T1000 (cell line): ENCODE results near the gene METTL3.
"Not testable (repeated sequence)": the region's sequence is repeated elsewhere in the genome, so short reads cannot be mapped to it uniquely, and the experiment has no call there.

Source experiments
- DNase-seq: peaks from one replicate; lab custom pipeline; 2025; ENCODE audit warnings: mixed read lengths; lab: John Stamatoyannopoulos, UW

The METTL3 gene

GRCh38 chr14:21510735-21511657, at the start of gene METTL3:
METTL3 (minus strand) TSS chr14:21511340; CDS start chr14:21511223, 117 bp downstream.
- DNase-seq: peak; percentile 90

- DNase-seq: no peak
Measured at GRCh38 chr14:21558703-21559170, 47.6 kb upstream of the METTL3 start.

DNA sequence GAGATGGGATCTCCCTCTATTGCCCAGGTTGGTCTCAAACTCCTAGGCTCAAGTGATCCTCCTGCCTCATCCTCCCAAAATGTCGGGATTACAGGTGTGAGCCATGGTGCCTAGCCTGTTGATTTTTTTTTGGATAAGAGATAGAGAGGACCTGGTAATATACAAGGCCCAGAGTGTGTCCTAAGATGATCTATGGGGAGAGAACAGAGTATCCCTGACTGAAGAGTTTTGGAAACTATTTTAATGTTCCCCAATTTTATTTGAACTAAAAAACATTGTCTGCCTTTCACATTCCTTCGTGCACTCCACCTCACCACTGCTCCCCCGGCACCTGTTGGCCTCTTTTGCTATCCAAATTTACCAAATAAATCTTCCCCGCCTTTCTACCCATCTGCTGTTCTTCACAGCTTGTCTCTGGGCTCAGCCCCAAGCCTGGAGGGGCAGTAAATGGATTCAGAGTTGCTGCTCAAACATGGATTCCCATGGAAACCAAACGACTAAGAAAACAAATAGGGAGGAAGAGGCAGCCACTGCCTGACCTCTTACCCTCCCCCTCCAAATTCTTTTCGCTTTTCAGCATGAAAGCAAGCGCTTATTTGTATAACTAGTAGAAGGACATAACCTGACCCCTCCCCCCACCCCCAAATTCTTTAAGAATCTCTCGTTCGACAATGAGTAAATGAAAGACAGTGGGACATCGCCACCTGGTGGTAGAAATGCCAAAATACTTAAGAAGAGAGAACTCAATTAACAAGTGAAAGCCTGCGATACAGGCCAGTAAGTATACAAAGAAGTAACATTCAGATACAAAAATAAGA, 46.2 kb upstream of the METTL3 start:
- peak; percentile 52 for DNase-seq

DNA sequence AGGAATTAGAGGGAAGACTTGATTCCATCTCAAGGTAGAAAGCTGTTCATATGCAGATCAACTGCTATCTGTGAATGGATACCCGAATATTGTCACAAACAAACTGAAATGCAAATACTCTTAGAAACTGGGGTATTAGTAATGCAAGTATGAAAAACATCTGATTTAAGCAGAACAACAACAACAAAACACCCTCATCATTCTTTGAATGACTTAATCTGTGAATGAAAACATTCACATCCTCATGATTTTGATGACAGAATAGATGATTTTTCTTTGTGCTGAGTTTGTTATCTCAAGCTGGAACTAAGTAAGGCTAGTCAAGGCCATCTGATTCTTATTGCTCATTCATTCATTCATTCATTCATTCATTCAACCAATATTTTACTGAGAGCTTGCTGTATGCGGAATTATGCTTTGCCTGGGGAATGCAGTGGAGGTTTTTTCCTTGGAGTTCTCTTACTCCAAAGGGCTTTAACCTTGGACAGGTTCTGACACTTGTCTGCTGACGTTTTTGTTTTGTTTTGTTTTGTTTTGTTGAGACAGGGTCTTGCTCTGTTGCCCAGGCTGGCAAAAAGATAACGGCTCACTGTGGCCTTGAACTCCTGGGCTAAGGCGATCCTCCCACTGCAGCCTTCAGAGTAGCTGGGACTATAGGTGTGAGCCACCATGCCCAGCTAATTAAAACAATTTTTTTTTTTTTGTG, 45.4 kb upstream of the METTL3 start:
- DNase-seq: no peak

- DNase-seq: no peak
Measured at GRCh38 chr14:21553266-21553665, 42.1 kb upstream of the METTL3 start.

GRCh38 chr14:21544588-21544987, 33.4 kb upstream of the METTL3 start:
- not testable (repeated sequence) for DNase-seq

DNA sequence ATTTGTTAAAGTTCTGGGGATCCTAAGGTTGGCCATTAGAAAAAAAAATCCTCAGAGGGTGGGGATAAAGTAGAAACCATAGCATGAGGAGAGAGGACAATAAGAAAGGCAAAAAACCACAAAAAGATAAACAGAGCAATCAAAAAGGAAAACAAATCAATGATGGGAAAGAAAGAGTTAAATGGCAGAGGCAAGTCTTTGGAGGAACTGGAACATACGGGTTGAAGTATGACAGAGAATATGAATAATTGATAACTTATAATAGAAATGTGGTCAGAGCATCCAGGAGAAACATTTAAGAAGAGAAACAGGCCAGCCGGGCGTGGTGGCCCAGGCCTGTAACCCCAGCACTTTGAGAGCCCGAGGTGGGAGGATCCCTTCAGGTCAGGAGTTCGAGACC, 32.8 kb upstream of the METTL3 start:
- no peak for DNase-seq

DNA sequence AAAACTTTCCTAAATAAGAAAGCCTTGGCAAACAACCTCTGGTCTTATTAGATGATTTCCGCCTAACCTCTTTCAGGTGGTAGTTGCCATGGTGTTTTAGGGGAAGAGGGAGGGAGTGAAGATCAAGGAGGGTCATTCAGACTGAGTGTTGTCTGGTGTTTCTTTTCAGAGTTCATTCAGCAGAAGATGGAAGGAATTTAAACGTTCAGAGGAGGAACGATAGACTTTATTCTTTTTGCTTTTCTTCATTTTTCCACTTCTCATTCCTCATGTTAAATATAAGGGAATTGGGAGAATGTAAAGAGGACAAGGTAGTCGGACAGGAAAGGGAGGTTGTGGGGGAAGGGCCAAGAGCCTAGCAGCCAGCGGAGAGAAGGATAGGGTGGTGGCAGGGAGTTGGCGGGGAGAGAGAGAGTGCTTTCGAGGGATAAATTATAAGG, 32.4 kb upstream of the METTL3 start:
- DNase-seq: no peak

- DNase-seq: no peak
Measured at GRCh38 chr14:21541413-21542074, 30.4 kb upstream of the METTL3 start.

- DNase-seq: no peak
Measured at GRCh38 chr14:21539189-21539940, 28.2 kb upstream of the METTL3 start.

DNA sequence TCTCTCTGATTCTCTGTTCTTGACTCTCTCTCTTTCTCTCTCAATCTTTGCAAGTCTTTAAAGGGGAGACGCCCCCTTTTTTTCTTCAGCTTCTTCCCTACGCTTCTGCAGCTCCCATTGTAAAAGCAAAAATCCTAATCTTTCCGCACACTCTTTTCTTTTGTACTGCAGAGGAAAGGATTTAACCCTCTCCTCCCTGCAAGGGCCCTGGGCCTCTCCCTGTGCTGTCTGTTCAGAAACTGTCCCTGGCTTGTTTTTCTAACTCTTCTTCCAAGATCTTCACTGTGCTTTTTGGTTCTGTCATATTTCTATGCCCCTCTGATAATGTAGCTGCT, 25.9 kb upstream of the METTL3 start:
- DNase-seq: no peak

DNA sequence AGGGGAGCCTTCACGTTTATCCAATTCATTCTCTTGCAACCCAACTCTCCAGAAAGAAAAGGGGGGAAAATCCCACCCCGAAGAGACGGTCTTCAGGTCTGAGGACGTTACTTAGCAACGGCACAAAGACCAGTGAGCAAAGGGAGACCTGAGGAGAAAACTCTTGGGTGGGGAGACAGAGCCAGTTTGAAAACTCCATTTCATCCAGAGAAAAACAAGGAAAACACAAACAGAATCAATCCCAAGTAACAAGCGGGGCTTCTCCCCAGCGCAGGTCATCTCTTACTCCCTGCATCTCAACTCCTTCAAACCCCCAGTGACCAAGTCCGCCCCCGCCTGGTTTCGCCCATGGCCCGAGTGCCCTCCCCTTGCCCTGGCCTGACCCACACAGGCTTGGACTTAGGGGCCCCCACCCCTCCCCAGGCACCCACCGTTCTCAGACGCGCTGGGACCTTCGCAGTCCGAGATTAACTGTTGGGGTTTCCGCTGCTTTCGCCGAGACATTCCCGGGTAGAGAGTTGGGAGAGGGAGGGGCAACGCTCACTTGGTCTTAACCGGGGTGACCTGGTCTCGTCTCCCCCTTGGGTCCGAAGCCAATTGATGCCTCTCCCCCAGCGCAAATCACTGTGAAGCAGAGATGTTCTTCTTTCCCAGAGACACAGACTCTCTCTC, 25.4 kb upstream of the METTL3 start:
- no peak for DNase-seq

DNA sequence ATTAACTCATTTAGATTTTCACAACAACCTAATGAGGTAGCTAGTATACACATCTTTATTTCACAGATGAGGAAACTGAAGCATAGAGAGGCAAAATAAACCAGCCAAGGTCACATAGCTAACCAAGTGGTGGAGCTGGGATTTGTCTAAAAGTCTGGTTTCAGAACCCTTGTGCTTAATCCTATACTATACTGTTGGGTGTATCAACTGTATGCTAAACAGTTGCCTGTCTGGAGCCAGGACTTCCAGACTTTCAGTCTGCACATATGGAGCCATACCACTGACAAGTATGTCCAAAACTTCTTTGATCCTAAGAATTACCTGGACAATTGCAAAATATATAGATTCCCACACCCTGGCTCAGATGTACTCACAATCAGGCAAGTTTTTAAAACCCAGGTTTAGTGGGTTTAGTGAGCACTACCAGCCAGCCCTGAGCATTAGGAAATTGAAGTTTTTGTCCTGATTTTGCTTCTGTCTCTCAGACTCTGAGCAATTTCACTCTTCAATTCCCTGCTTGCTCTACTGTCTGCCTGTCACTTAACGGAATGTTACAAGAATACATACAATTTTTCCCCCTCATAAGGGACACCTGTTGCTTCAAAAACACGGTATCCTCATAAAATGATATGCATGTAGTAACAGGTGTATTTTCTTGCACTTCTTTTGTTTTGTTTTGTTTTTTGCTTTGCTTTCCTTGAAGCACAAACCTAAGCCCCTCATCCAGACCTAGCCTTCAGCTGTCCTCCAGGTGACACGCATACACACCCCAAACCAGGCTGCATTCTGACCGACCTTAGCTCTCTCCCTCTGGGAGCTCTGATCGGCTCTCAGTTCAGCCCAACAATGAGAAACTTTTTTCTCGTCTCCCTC, 24.6 kb upstream of the METTL3 start:
- no peak for DNase-seq

- no peak for DNase-seq
Measured at GRCh38 chr14:21534576-21534975, 23.4 kb upstream of the METTL3 start.

- DNase-seq: no peak
Measured at GRCh38 chr14:21533294-21533693, 22.2 kb upstream of the METTL3 start.

DNA sequence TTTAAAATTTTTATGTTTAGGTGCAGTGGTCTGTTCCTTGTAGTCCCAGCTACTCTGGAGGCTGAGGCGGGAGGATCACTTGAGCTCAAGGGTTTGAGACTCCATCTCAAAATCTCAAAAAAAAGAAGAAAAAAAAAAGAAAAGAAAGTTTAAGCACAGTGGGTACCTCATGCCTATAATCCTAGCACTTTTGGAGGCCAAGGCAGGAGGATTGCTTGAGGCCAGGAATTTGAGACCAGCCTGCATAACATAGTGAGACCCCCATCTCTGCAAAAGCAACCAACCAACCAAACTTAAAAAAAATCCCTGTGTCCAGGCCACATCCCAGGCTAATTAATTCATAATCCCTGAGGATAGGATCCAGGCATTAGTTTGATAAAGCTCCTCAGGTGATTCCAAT, 18.4 kb upstream of the METTL3 start:
- no peak for DNase-seq

- no peak for DNase-seq
Measured at GRCh38 chr14:21528381-21529348, 17.5 kb upstream of the METTL3 start.

GRCh38 chr14:21527318-21527679, 16.2 kb upstream of the METTL3 start:
- DNase-seq: no peak
